Upper lobe of left lung (tissue), 6 donors: Measurements from ENCODE around the gene BAG5. TPM values are rescaled to one million over a fixed set of nuclear protein-coding genes. Genes with fewer than 3 reads are reported as not detected.

Experiments
- small RNA-seq, 4 donors: library from RNA; depleted of rRNA; stranded (forward); fragments of <200 nt; gene quantifications; one replicate each; pipeline ENCODE3, GENCODE V24; 2016
- total RNA-seq, 6 donors: library from RNA; depleted of rRNA in 4 of 6; stranded (reverse); fragments of >200 nt in 4 of 6; gene quantifications; one replicate each; pipeline versions ENCODE4 v1.1.0 to v1.2.1, GENCODE V29; 2016 to 2021
- donor health status: DM: no; HTN: no; CAD: no; lungs with moderate emphysema.
- donor health status: DM: no; HTN: yes; CAD: no; lungs with severe emphysema.

BAG5 gene
- total RNA-seq, 6 donors from 2014 or later: 12.6 to 36.9 (median 27.1) TPM

Small RNAs within 50 kb of the gene (small RNA-seq; reads per million reads assigned to genes)
- gene RNU4-68P (0 to 13.6 (median 0.03) reads per million in 4 donors), gene RNU7-160P (0 reads per million in 4 donors)

Other genes with a start within 250 kb of the BAG5 start
- 100 to 1,000 TPM; 103 to 265 (median 176) TPM for gene EIF5, start 228.4 kb downstream of the BAG5 start, total RNA-seq
- gene MARK3, start 177.2 kb downstream of the BAG5 start, total RNA-seq: 100 to 1,000 TPM in 5 of 6 donors, 10 to 100 TPM in 1; 84.5 to 190 (median 132) TPM
- gene CKB, start 39.8 kb downstream of the BAG5 start, total RNA-seq: 100 to 1,000 TPM; 168 to 303 (median 231) TPM
- gene TRMT61A, start 33.5 kb downstream of the BAG5 start, total RNA-seq: 10 to 100 TPM in 5 of 6 donors, 1 to 10 TPM in 1; 6.7 to 25.1 (median 15.0) TPM
- gene COA8, start 303 bp upstream of the BAG5 start, total RNA-seq: 10 to 100 TPM; 12.6 to 38.3 (median 28.6) TPM
- gene KLC1, start 66.6 kb upstream of the BAG5 start, total RNA-seq: 100 to 1,000 TPM; 175 to 614 (median 267) TPM
- 10 to 100 TPM in 1 of 6 donors, 1 to 10 TPM in 5; 2.4 to 16.8 (median 5.8) TPM for gene XRCC3, start 152.8 kb upstream of the BAG5 start, total RNA-seq
- 10 to 100 TPM; 29.3 to 92.1 (median 65.5) TPM for gene ZFYVE21, start 153.2 kb upstream of the BAG5 start, total RNA-seq